Heart left ventricle (tissue), 13 donors: ENCODE data around the gene MEX3A.

Experiments
- POLR2A ChIP-seq, 2 donors: fragments of 450-650 bp; IDR thresholded peaks; one replicate each; pipeline ENCODE4 v1.6.1; 2017; ENCODE audit warnings: antibody characterized with exemption in 2 of 2, mild to moderate bottlenecking in 2 of 2, moderate library complexity in 2 of 2
- TF ChIP-seq, protein P1 (sequence below), 12 donors: fragments of 200-600 bp; sonication (generic) in 4 of 12; IDR thresholded peaks; one replicate each; pipeline versions ENCODE4 v1.5.0 to v1.8.0; 2018 to 2022; ENCODE audit warnings: antibody characterized with exemption in 12 of 12, mild to moderate bottlenecking in 5 of 12
- donor health status: ischemic (EF 13 %, LVEDD 7.1; RV severe dilation, severe dysfunction).
- donor health status: DM: no; HTN: yes; CAD: no.
- donor health status: DM: no; HTN: no; CAD: no.
- donor health status: ischemic (EF 25% LVEDD 6.9; RV normal size, moderate dysfunction).
- donor health status: ischemic (EF 25% LVEDD 5.7; RV mildly dilated, moderate dysfunction).
- donor health status: ischemic (EF 35%, LVEDD 5.7; RV mildly dilated, moderate dysfunction).
- donor health status: nonischemic (EF 11% LVEDD 7.7; RV severe dilation, severe dysfunction).
- donor health status: DM: yes; HTN: yes; CAD: no.
- donor health status: PGD.
- donor health status: ischemic (EF 29% LVEDD 5.4; RV normal size, mild dysfunction).
- donor health status: nonischemic (EF 23%, LVEDD 6.1; RV moderate dilation, normal function).

DNA sequence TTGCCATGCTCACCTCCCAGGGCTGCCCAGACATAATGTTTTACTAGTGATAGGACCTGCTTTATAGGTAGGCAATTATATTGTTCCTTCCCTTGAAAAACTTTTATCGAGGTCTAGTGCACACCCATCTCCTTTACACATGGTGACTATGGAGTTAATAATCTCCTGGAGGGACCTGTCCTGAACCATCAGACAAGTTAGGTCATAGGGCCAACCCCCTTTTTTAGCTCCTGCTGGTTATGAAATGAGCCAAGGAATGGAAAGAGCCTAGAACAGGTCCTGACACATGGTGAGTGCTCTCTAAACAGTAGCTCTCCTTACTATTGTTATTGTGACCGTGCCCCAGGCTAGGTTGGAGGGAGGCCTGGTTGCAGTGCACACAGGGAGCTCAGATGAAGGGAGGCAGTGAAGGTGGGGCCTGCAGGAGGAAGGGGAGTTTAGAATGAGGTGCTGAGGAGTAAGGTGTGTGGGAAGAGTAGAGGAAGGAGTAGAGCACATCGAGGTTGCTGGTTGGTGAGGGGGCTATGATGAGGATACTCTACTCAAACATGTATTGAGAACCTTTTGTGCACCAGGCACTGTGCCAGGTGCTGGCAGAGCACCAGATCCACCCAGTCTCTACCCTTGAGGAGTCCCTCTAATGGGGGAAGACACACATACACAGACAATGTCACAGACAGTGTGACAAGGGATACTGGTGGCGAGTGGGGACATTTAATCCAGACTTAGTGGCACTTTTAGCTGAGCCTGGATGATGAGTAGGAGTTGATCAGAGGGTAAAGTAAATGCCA lies 18.1 kb upstream of the MEX3A start:
- TF ChIP-seq, protein P1, sequence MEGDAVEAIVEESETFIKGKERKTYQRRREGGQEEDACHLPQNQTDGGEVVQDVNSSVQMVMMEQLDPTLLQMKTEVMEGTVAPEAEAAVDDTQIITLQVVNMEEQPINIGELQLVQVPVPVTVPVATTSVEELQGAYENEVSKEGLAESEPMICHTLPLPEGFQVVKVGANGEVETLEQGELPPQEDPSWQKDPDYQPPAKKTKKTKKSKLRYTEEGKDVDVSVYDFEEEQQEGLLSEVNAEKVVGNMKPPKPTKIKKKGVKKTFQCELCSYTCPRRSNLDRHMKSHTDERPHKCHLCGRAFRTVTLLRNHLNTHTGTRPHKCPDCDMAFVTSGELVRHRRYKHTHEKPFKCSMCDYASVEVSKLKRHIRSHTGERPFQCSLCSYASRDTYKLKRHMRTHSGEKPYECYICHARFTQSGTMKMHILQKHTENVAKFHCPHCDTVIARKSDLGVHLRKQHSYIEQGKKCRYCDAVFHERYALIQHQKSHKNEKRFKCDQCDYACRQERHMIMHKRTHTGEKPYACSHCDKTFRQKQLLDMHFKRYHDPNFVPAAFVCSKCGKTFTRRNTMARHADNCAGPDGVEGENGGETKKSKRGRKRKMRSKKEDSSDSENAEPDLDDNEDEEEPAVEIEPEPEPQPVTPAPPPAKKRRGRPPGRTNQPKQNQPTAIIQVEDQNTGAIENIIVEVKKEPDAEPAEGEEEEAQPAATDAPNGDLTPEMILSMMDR (IDR thresholded peaks at IDR 0.05), result no peak
- no peak for TF ChIP-seq POLR2A (IDR thresholded peaks at IDR 0.05)
